ENCODE data around the gene ATP8B4. TPM values are rescaled to one million over a fixed set of nuclear protein-coding genes. Genes with fewer than 3 reads are reported as not detected.

Gene ATP8B4
- total and polyA plus RNA-seq, 2 donors (not counting 3 experiments of a cell fraction or from before 2014, with no cell fraction given), result not detected

- dilution Hi-C loops (cut with MboI; ENCODE audit: extremely low pct_ligation_motif_present, low sequenced_read_pairs), result no loop called here
- H3K4me1 ChIP-seq (ENCODE audit: control insufficient read depth, extremely low read depth, insufficient read depth, low read length), result no peaks in the 10 kb centered on the region
- intact Hi-C loops (cut with micrococcal nuclease), result no loop called here
- ChIA-PET POLR2A (no interaction called here), CTCF (no interaction called here)
- no peaks in the 10 kb centered on the region for H3K9me1 ChIP-seq (replicated peaks; ENCODE audit: control insufficient read depth, extremely low read depth, insufficient read depth, low read length)
- no peaks in the 10 kb centered on the region for H3K9me3 ChIP-seq (replicated peaks; ENCODE audit: control insufficient read depth, insufficient read depth, low read length)
- H3K36me3 ChIP-seq (ENCODE audit: control insufficient read depth in 2 of 2, extremely low read depth in 1 of 2, insufficient read depth in 2 of 2, low read length in 2 of 2), result no peaks in the 10 kb centered on the region
- FAIRE-seq (no peak), DNase-seq (ENCODE audit: low read depth, low spot score) (no peak)
- H4K20me1 ChIP-seq (replicated peaks; ENCODE audit: control insufficient read depth, extremely low read depth, insufficient read depth, low read length), result no peaks in the 10 kb centered on the region
- TF ChIP-seq MYC (IDR thresholded peaks at IDR 0.05; ENCODE audit: low read depth, low read length), result no peak
- no peak for TF ChIP-seq GATA2 (IDR thresholded peaks at IDR 0.05; ENCODE audit: insufficient read depth, insufficient read length, low read depth, low read length)
- TF ChIP-seq POLR2AphosphoS5 (IDR thresholded peaks at IDR 0.05; ENCODE audit: insufficient read depth, low read depth, low read length), result no peak
- TF ChIP-seq JUN (IDR thresholded peaks at IDR 0.05; ENCODE audit: borderline replicate concordance, insufficient read depth, insufficient read length, low read depth), result no peak
- no peak for TF ChIP-seq MAX (IDR thresholded peaks at IDR 0.05; ENCODE audit: insufficient read depth, insufficient read length)
- no peak for TF ChIP-seq CTCF (IDR thresholded peaks at IDR 0.05; ENCODE audit: extremely low read depth in 1 of 2, insufficient read depth in 1 of 2, low read depth in 1 of 2, low read length in 2 of 2)
- no peak for TF ChIP-seq EZH2 (IDR thresholded peaks at IDR 0.05; ENCODE audit: borderline replicate concordance, low read depth, low read length, severe bottlenecking)
- TF ChIP-seq FOS (IDR thresholded peaks at IDR 0.05; ENCODE audit: borderline replicate concordance, insufficient read depth, low read length), result no peak
- TF ChIP-seq POLR2A (IDR thresholded peaks at IDR 0.05; ENCODE audit: low read depth, low read length), result no peak
- H3K79me2 ChIP-seq (ENCODE audit: control insufficient read depth, insufficient read depth, low read length), result no peaks in the 10 kb centered on the region
- H3K4me2 ChIP-seq (ENCODE audit: insufficient read depth, low read length), result no peak overlapping the region
- no peaks in the 10 kb centered on the region for H3K27me3 ChIP-seq (ENCODE audit: control insufficient read depth in 2 of 2, insufficient read depth in 2 of 2, low read length in 2 of 2)
- H2AFZ ChIP-seq (ENCODE audit: low read depth, low read length), result no peak overlapping the region
- no peak overlapping the region for H3K27ac ChIP-seq (ENCODE audit: insufficient read depth, low read depth, low read length)
- no TSS peak for BruUV-seq (replicated peaks)
- H3K4me3 ChIP-seq (replicated peaks in 1 of 3; ENCODE audit: insufficient read depth in 1 of 3, low read depth in 1 of 3, low read length in 3 of 3), result no peak overlapping the region
- no peak overlapping the region for H3K9ac ChIP-seq (replicated peaks; ENCODE audit: extremely low read depth, insufficient read depth, low read length)
Observed at GRCh38 chr15:49908236-49908932, 210.6 kb downstream of the ATP8B4 start.

Measured in endothelial cell of umbilical vein (primary cell).